Fibroblast of skin of right biceps (primary cell): ENCODE data around the gene BFSP1.

Experiments used
- DNase-seq: peaks from one replicate; pipeline ENCODE4 v3.0.0-alpha.2; 2013

BFSP1 gene

GRCh38 chr20:17518339-17519052 is 12.7 kb downstream of the BFSP1 start:
- DNase-seq: no peak

- DNase-seq: no peak
Measured at GRCh38 chr20:17515053-17515452, 16.1 kb downstream of the BFSP1 start.

DNA sequence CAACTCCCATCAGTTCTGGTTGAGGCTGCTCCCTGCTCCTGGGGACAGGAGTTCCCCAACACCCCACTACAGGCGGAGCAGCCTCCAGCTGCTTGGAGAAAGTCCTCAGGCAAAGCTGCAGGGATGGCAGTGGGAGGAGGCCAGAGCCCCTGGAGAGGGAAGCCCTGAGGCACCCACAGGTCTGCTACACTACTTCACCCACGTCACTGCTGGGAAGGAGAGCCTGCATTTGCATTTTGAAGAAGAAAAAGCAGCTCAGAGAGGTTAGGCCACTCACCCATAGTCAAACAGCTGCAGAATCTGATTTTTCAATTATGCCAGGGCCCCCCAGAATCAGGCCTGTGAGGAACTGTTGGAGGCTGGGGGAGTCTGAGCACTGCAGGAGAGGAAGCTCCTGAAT is 17.2 kb downstream of the BFSP1 start:
- DNase-seq: no peak

- DNase-seq: no peak
Measured at GRCh38 chr20:17511401-17511800, 19.8 kb downstream of the BFSP1 start.

DNA sequence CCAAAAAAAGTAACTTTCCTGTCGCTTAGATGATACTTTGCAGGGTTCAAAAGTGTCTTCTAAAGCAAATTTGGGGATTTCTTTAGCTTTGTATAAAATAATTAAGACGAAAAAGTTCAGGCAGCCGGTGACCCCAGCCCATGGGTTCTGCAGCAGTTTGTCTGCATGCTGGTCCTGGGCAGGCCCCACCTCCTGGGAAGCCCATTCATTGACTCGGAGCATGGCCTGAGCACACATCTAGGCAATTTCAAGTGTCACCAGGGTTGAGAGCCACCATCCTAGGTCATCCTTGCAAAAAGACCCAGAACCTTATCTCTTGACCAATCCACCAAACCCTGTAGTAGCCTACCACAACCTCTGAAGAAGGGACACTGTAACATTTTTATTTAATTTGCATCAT is 20.6 kb downstream of the BFSP1 start:
- DNase-seq: no peak

GRCh38 chr20:17508756-17509155 is 22.4 kb downstream of the BFSP1 start:
- no peak for DNase-seq

DNA sequence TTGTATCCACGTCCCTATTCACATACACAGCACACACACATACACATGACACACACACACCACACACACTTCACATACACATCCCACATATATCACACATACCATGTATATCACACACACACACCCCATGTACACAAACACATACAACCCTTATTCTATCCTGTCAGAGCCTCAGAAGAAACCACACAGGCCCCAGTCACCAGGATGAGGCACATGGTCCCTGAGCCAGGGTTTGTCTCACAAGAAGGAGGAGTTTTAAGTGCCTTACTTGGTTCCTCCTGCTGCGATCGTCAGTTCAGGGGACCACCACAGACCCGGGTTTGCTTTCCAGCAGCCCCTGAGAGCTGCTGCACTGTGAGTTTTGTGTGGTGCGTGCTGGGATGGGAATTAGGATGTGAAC is 23.6 kb downstream of the BFSP1 start:
- no peak for DNase-seq

DNA sequence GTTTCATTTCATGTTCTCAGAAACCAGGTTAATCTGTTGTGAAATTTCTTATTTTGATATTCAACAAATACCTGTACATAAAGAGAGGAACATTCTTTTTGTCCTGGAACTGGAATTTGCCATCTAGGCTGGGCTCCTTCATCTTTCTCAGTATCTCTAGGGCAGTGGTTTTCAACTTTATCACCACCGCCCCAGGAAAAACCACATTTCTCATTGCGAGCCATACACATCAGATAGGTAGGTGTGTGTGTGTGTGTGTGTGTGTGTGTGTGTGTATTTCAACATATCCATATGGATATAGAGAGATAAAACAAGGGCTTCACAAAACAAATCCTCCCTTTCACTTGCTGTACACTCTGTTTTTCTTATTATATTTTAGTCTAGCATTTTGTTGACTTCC is 24.1 kb downstream of the BFSP1 start:
- DNase-seq: no peak

GRCh38 chr20:17505636-17506517 is 25.3 kb downstream of the BFSP1 start:
- DNase-seq: peak; percentile 67

DNA sequence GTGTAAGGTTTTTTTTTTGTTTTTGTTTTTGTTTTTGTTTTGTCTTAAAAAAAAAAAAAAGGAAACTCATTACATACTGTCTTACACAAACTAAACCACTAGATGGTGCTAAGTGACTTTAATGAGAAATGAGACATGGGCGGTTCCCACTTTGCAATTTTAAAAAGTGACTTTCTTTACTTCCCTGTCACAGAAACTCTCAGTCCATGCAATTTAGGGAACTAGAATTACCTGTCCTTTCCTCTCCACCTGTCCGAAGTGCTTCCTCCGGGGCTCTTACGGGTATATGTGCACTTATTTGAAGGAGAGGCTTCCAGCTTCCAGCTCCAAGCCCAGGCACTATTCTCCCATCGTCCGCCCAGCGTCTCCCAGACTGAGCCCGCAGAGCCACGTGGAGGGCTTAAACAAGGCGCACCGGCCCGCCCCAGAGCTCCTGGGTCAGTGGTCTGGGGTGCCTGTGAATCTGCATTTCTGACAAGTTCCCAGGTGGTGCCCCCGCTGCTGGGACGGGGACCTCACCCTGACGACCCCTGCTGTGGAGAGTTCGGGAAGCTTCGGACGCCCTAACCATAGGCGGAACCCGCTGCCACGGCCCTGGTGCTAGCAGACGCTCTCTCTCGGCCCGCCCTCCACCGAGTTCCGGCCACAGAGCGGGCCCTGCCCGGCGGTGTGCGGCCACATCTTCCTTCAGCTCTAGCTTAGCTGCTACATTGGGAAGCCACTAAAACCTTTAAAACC is 26.1 kb downstream of the BFSP1 start:
- peak; percentile 63 for DNase-seq

DNA sequence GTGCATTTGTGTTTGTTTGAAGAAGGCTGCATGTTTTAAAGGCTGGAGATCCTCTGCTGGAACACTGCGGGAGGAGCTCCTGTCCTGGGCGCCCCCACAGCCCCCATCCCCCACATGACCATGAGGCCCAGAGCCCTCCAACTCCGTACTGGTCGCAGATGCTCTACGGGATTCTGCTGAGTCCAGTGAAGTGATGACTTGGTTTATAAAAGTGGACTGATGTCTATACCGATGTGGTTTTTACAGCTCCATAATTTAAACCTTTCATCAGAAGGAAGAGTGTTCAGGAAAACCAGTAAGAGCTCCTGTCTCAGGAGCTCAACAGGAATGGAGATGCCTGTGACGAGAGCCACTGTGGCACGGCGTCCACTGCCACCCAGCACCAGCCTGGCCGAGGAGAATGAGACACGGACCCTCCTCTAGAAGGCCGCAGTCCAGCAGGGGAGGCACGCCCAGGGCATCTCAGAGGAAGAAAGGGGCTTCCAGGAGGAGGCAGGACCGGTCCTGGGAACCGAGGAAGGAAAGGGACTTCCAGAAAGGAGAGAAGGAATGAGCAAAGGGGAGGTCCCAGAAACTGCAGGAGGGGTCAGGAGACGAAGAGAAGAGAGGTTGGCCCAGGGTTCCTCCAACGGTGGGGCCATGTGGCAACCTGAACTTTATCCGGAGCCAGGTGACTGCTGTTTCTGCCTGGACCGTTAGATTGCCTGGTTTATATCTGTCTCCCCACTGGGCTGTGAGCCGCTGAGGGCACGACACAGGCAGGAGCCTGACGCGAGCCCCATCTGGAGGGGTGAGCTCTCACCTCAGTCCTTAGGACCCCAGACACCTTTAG is 26.9 kb downstream of the BFSP1 start:
- no peak for DNase-seq

GRCh38 chr20:17503301-17504065 is 27.7 kb downstream of the BFSP1 start:
- no peak for DNase-seq

DNA sequence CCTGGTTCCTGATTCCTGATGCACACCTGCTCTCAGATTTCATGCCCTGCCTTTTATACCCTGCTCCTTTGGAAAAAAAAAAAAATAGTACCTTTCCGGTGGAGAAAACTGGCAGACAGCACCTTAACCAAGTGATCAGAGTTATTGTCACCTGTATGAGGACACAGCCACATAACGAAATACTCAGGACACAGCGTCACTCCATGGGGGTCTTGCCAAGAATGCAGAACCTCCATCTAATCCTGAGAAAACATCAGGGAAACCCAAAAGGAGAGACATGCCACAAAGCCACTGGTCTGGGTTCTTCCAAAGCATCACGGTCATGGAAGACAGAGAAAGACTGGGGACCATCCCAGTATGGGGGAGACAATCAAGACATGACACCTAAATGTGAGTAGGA is 29.1 kb downstream of the BFSP1 start:
- DNase-seq: no peak

DNA sequence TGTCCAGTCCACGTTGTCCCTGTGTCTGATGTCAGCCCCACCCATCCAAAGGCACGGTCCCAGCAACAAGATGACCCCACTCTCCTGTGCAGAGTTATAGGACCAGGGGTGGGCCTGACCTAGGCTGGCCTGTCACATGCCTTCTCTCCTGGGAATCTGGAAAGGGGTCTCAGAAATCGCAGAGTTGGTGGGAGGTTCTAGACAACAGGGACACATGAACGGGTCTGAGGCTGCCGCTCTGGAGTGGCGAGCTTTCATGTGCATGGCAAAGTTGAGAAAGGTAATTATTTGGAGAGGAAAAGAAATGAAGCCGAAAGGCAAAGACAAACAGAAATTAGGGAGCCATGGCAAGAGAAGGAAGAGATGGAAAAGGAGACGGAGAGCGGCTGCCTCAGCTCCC is 29.5 kb downstream of the BFSP1 start:
- no peak for DNase-seq

GRCh38 chr20:17500826-17501225 is 30.4 kb downstream of the BFSP1 start:
- no peak for DNase-seq

GRCh38 chr20:17500271-17500670 is 30.9 kb downstream of the BFSP1 start:
- no peak for DNase-seq

DNA sequence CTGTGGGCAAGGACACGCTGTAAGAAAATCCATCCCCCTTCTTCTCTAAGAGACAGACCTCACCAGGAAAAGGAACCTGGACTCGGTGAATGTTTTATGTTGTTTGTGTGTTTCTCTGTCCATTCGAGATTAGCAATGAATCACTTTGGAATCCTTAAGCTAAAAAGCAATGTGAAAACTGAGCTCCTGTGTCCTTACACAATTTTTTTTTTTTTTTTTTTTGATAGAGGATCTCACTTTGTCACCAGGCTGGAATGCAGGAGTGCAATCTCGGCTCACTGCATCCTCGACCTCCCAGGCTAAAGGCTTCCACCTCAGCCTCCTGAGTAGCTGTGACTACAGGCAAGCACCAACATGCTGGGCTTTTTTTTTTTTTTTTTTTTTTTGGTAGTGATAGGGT is 32.1 kb downstream of the BFSP1 start:
- peak; percentile 54 for DNase-seq

- DNase-seq: no peak
Measured at GRCh38 chr20:17498641-17499040, 32.5 kb downstream of the BFSP1 start.

DNA sequence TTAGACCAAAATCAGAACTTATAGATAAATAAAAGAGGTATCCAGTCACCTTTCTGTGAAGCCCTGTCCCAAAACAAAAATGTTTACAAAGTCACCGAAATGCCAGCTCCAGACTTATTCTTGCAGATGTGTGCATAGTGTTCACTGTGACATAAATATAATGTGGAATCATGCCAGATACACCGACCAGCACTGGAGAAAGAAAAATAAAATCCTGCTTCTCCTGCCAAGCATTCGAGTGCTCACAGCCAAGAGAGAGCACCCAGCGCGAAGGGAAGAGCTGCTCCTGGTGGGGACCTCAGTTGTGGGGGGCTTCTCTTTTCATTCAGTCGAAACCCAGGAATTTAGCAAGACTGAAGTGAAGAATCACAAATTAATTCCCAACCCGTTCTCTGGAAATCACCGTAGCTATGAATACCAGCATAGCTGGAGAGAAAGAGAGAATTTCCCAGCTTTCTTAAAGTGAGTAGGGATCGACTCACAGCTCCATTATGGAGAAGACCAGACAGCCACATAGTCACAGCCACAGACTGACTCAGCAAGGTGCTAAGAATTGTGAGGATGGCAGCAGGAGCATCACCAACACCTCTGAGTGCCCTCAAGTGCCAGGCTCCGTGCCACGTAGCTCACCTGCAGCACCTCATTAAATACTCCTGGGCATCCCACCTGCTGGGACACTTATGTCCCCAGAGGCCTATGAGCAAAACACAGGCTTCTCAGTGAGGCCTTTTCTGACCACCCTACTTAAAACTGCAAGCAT is 33.2 kb downstream of the BFSP1 start:
- DNase-seq: peak; percentile 25

- DNase-seq: no peak
Measured at GRCh38 chr20:17495826-17496225, 35.4 kb downstream of the BFSP1 start.

DNA sequence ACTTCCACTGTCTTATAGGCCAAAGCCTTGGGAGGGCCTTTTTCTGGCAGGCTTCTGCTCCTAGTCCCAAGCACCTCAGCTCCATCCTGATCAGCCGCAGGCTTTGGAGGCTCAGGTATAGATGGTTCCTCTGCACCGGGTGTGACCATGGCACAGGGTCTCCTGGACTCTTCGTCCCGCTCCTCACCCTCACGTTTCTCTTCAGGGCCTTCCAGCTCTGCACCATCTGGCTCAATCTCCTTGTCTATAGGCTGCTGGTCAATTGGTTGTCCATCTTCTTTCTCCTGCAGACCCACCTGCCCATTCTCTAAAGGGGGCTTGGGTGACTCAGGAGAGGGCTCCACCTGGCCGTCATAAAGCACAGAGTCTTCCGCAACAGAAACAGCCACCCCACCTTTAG is 37.0 kb downstream of the BFSP1 start:
- no peak for DNase-seq
